ENCODE results near the gene RPL32.

RPL32 gene

GRCh38 chr3:12807066-12807465 lies 34.3 kb downstream of the RPL32 start:
- no peak for DNase-seq (ENCODE audit: low read depth)
- no peak overlapping the region for H3K4me3 ChIP-seq (ENCODE audit: low read length)
- TF ChIP-seq CTCF (conservative IDR thresholded peaks at IDR 0.05; ENCODE audit: low read depth, low read length), result no peak

- H3K4me3 ChIP-seq (ENCODE audit: low read length), result no peak overlapping the region
- DNase-seq (ENCODE audit: low read depth), result no peak
- no peak for TF ChIP-seq CTCF (conservative IDR thresholded peaks at IDR 0.05; ENCODE audit: low read depth, low read length)
Measured at GRCh38 chr3:12803371-12803770, 38.0 kb downstream of the RPL32 start.

GRCh38 chr3:12799525-12800440 lies 41.6 kb downstream of the RPL32 start:
- no peak for TF ChIP-seq CTCF (conservative IDR thresholded peaks at IDR 0.05; ENCODE audit: low read depth, low read length)
- DNase-seq (ENCODE audit: low read depth), result no peak
- H3K4me3 ChIP-seq (ENCODE audit: low read length), result no peak overlapping the region

GRCh38 chr3:12798559-12799179 lies 42.7 kb downstream of the RPL32 start:
- no peak for TF ChIP-seq CTCF (conservative IDR thresholded peaks at IDR 0.05; ENCODE audit: low read depth, low read length)
- DNase-seq (ENCODE audit: low read depth), result no peak
- H3K4me3 ChIP-seq (ENCODE audit: low read length), result no peak overlapping the region

GRCh38 chr3:12797892-12798558 lies 43.3 kb downstream of the RPL32 start:
- no peak for TF ChIP-seq CTCF (conservative IDR thresholded peaks at IDR 0.05; ENCODE audit: low read depth, low read length)
- H3K4me3 ChIP-seq (ENCODE audit: low read length), result no peak overlapping the region
- DNase-seq (ENCODE audit: low read depth), result no peak

GRCh38 chr3:12797124-12797891 lies 44.1 kb downstream of the RPL32 start:
- DNase-seq (ENCODE audit: low read depth), result no peak
- no peak for TF ChIP-seq CTCF (conservative IDR thresholded peaks at IDR 0.05; ENCODE audit: low read depth, low read length)
- H3K4me3 ChIP-seq (ENCODE audit: low read length), result peak overlapping the region; percentile 66

All from retinal pigment epithelial cell (primary cell).